Body of pancreas (tissue), 4 donors: ENCODE data around the gene KLHL28.

Source experiments
- POLR2A ChIP-seq, 3 donors: fragments of 450-650 bp; IDR thresholded peaks; one replicate each; pipeline ENCODE4 v1.6.1; 2016; ENCODE audit warnings: antibody characterized with exemption in 3 of 3, mild to moderate bottlenecking in 2 of 3
- TF ChIP-seq, protein P1 (sequence below), 7 experiments: fragments of 450-650 bp in 4 of 7; fragments of 200-600 bp in 3 of 7; sonication (generic) in 3 of 7; IDR thresholded peaks; one replicate each; pipeline ENCODE4 v1.5.1; 2016 to 2019; ENCODE audit warnings: antibody characterized with exemption in 7 of 7

DNA sequence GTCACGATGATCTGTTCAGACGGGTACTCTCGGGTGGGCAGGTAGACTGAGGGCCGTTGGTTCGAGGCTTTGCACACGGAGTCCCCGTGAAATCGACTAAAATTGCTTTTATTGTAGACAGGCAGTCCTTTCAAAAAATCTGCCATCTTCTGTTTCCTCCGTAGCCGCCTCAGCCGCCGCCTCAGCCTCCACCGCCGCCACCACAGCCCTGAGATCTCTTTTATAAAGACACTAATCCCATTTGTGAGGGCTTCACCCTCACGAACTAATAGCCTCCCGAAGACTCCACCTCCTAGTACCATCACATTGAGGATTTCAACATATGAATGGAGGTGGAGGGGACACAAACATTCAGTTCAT, 74.2 kb downstream of the KLHL28 start:
- TF ChIP-seq, protein P1, sequence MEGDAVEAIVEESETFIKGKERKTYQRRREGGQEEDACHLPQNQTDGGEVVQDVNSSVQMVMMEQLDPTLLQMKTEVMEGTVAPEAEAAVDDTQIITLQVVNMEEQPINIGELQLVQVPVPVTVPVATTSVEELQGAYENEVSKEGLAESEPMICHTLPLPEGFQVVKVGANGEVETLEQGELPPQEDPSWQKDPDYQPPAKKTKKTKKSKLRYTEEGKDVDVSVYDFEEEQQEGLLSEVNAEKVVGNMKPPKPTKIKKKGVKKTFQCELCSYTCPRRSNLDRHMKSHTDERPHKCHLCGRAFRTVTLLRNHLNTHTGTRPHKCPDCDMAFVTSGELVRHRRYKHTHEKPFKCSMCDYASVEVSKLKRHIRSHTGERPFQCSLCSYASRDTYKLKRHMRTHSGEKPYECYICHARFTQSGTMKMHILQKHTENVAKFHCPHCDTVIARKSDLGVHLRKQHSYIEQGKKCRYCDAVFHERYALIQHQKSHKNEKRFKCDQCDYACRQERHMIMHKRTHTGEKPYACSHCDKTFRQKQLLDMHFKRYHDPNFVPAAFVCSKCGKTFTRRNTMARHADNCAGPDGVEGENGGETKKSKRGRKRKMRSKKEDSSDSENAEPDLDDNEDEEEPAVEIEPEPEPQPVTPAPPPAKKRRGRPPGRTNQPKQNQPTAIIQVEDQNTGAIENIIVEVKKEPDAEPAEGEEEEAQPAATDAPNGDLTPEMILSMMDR (IDR thresholded peaks at IDR 0.05): no peak
- TF ChIP-seq POLR2A (IDR thresholded peaks at IDR 0.05): no peak
